HG02840 (cell line): Measurements from ENCODE around the gene SAP130.

ENCODE experiments used
- ATAC-seq: cut with Tn5 transposase; IDR thresholded peaks from one replicate; pipeline ENCODE4 v1.9.1; 2021; ENCODE audit warnings: mild to moderate bottlenecking, moderate library complexity, moderate number of reproducible peaks; ENCODE audit not compliant: unreplicated experiment, low FRiP score

SAP130 gene

GRCh38 chr2:128026448-128027277 is 1.2 kb downstream of the SAP130 start:
- peak; percentile 2 for ATAC-seq

- no peak for ATAC-seq
Observed at GRCh38 chr2:128024816-128025215, 3.0 kb downstream of the SAP130 start.

GRCh38 chr2:128017561-128017960 is 10.3 kb downstream of the SAP130 start:
- no peak for ATAC-seq

GRCh38 chr2:128016620-128017019 is 11.2 kb downstream of the SAP130 start:
- no peak for ATAC-seq

GRCh38 chr2:128012698-128013097 is 15.2 kb downstream of the SAP130 start:
- ATAC-seq = no peak

GRCh38 chr2:128008074-128008672 is 19.7 kb downstream of the SAP130 start:
- ATAC-seq = no peak

- no peak for ATAC-seq
Observed at GRCh38 chr2:128004509-128004908, 23.4 kb downstream of the SAP130 start.

GRCh38 chr2:128003463-128003862 is 24.4 kb downstream of the SAP130 start:
- no peak for ATAC-seq

- no peak for ATAC-seq
Observed at GRCh38 chr2:127996160-127996559, 31.7 kb downstream of the SAP130 start.

- no peak for ATAC-seq
Observed at GRCh38 chr2:127995725-127996124, 32.1 kb downstream of the SAP130 start.

GRCh38 chr2:127993659-127994058 is 34.2 kb downstream of the SAP130 start:
- no peak for ATAC-seq

GRCh38 chr2:127991742-127992141 is 36.1 kb downstream of the SAP130 start:
- ATAC-seq = no peak

- ATAC-seq = no peak
Observed at GRCh38 chr2:127986548-127987079, 41.2 kb downstream of the SAP130 start.

GRCh38 chr2:127985735-127986134 is 42.1 kb downstream of the SAP130 start:
- no peak for ATAC-seq

GRCh38 chr2:127985026-127985734 is 42.7 kb downstream of the SAP130 start:
- ATAC-seq = no peak

- ATAC-seq = no peak
Observed at GRCh38 chr2:127984551-127984950, 43.3 kb downstream of the SAP130 start.

- ATAC-seq = no peak
Observed at GRCh38 chr2:127969446-127969845, 58.4 kb downstream of the SAP130 start.

GRCh38 chr2:127968610-127969339 is 59.1 kb downstream of the SAP130 start:
- no peak for ATAC-seq

- no peak for ATAC-seq
Observed at GRCh38 chr2:127961729-127962128, 66.1 kb downstream of the SAP130 start.

- no peak for ATAC-seq
Observed at GRCh38 chr2:127957240-127957639, 70.6 kb downstream of the SAP130 start.
